ENCODE data around the gene COA5. TPM values are rescaled to one million over a fixed set of nuclear protein-coding genes. Genes with fewer than 3 reads are reported as not detected.
A peak's percentile ranks its signal among the peaks of the same experiment; 100 is the strongest.

Gene COA5
- total and polyA plus RNA-seq, 2 experiments from 2014 or later = 33.3 to 113 TPM

DNA sequence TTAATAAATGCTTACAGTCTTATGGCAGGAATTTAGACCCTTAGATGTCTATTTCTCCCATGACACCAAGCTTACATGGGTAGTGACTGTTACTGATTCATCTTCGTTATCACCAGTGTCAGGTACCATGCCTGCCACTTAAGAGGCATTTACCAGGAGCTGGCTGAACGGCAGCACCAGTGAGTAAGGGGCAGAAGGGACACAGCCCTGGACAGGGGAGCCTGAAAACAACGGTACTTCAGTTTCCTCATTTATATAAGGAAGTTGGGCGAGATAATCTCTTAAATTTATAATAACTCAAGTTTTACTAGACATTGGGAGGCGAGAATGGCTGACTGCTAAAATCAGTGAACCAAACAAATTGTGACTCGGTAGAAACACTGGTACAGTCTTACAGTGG is 1.2 kb downstream of the COA5 start:
- ATAC-seq (no peak), DNase-seq (ENCODE audit: low spot score) (no peak)
- TF ChIP-seq, protein P1, sequence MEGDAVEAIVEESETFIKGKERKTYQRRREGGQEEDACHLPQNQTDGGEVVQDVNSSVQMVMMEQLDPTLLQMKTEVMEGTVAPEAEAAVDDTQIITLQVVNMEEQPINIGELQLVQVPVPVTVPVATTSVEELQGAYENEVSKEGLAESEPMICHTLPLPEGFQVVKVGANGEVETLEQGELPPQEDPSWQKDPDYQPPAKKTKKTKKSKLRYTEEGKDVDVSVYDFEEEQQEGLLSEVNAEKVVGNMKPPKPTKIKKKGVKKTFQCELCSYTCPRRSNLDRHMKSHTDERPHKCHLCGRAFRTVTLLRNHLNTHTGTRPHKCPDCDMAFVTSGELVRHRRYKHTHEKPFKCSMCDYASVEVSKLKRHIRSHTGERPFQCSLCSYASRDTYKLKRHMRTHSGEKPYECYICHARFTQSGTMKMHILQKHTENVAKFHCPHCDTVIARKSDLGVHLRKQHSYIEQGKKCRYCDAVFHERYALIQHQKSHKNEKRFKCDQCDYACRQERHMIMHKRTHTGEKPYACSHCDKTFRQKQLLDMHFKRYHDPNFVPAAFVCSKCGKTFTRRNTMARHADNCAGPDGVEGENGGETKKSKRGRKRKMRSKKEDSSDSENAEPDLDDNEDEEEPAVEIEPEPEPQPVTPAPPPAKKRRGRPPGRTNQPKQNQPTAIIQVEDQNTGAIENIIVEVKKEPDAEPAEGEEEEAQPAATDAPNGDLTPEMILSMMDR (conservative IDR thresholded peaks at IDR 0.05; ENCODE audit: low read depth in 2 of 2) = no peak
- TF ChIP-seq EZH2 (IDR thresholded peaks at IDR 0.05; ENCODE audit: low read depth, unreplicated experiment) (no peak), ZNF114 (CRISPR knock-in tag; IDR thresholded peaks at IDR 0.05) (no peak), POLR2AphosphoS5 (IDR thresholded peaks at IDR 0.05; ENCODE audit: low read depth) (no peak), NANOG (IDR thresholded peaks at IDR 0.05; ENCODE audit: borderline replicate concordance) (no peak), JUNB (IDR thresholded peaks at IDR 0.05; ENCODE audit: unreplicated experiment) (no peak), EZH2phosphoT487 (IDR thresholded peaks at IDR 0.05; ENCODE audit: unreplicated experiment) (no peak), REST (IDR thresholded peaks at IDR 0.05; ENCODE audit: unreplicated experiment) (no peak)
- Mint-ChIP-seq H3K4me3 (peak overlapping the region; percentile 86), H3K36me3 (ENCODE audit: low read depth) (peaks cover 32% of the 10 kb centered on the region), H3K27me3 (ENCODE audit: insufficient read depth, low read depth, poor library complexity) (peaks cover 6% of the 10 kb centered on the region), H3K9me3 (no peaks in the 10 kb centered on the region; the same call in 2 of the 3 replicates), H3K27ac (no peak overlapping the region), H3K4me1 (peaks cover 14% of the 10 kb centered on the region)
- Histone ChIP-seq H4K20me1 (replicated peaks; ENCODE audit: insufficient read depth) (peaks cover 8% of the 10 kb centered on the region), H3F3A (replicated peaks; ENCODE audit: low read depth) (peaks cover 3% of the 10 kb centered on the region), H3K4me3 (peak overlapping the region; percentile 96), H3K27ac (ENCODE audit: low read depth) (no peak overlapping the region), H3K36me3 (ENCODE audit: insufficient read depth) (peaks cover 12% of the 10 kb centered on the region; the same call in 1 of the 2 replicates), H3K27me3 (ENCODE audit: insufficient read depth) (no peaks in the 10 kb centered on the region), H3K4me1 (ENCODE audit: insufficient read depth) (peaks cover 17% of the 10 kb centered on the region), H2AFZ (no peak overlapping the region), H3K9me2 (ENCODE audit: insufficient read depth) (no peaks in the 10 kb centered on the region), H3K4me2 (peak overlapping the region; percentile 98), H3K79me2 (replicated peaks; ENCODE audit: insufficient read depth) (peaks cover 60% of the 10 kb centered on the region)

GRCh38 chr2:98606431-98606830 is 1.9 kb downstream of the COA5 start:
- Histone ChIP-seq H3K27me3 (ENCODE audit: insufficient read depth) (no peaks in the 10 kb centered on the region), H4K20me1 (replicated peaks; ENCODE audit: insufficient read depth) (peaks cover 8% of the 10 kb centered on the region), H3F3A (replicated peaks; ENCODE audit: low read depth) (peaks cover 3% of the 10 kb centered on the region), H3K4me3 (no peak overlapping the region), H3K4me1 (ENCODE audit: insufficient read depth) (peaks cover 17% of the 10 kb centered on the region), H3K4me2 (peak overlapping the region; percentile 98; the same call in 1 of the 2 replicates), H3K27ac (ENCODE audit: low read depth) (no peak overlapping the region), H3K36me3 (ENCODE audit: insufficient read depth) (peaks cover 12% of the 10 kb centered on the region; the same call in 1 of the 2 replicates), H2AFZ (no peak overlapping the region), H3K79me2 (replicated peaks; ENCODE audit: insufficient read depth) (peaks cover 60% of the 10 kb centered on the region), H3K9me2 (ENCODE audit: insufficient read depth) (no peaks in the 10 kb centered on the region)
- Mint-ChIP-seq H3K9me3 (no peaks in the 10 kb centered on the region; the same call in 2 of the 3 replicates), H3K4me1 (peaks cover 14% of the 10 kb centered on the region), H3K27me3 (ENCODE audit: insufficient read depth, low read depth, poor library complexity) (peaks cover 6% of the 10 kb centered on the region), H3K27ac (no peak overlapping the region), H3K4me3 (peak overlapping the region; percentile 86; the same call in 2 of the 3 replicates), H3K36me3 (ENCODE audit: low read depth) (peaks cover 33% of the 10 kb centered on the region)
- no peak for DNase-seq (ENCODE audit: low spot score)
- no peak for ATAC-seq
- TF ChIP-seq CREB1 (CRISPR knock-in tag; IDR thresholded peaks at IDR 0.05; ENCODE audit: low read depth) (no peak), EZH2phosphoT487 (IDR thresholded peaks at IDR 0.05; ENCODE audit: unreplicated experiment) (no peak), JUNB (IDR thresholded peaks at IDR 0.05; ENCODE audit: unreplicated experiment) (no peak), POLR2AphosphoS5 (IDR thresholded peaks at IDR 0.05; ENCODE audit: low read depth) (no peak), ZNF462 (CRISPR knock-in tag; IDR thresholded peaks at IDR 0.05) (no peak)
